Chondrocyte (in vitro differentiated cells): ENCODE measurements around the gene MLLT6. TPM values are rescaled to one million over a fixed set of nuclear protein-coding genes. Genes with fewer than 3 reads are reported as not detected.

Source experiments
- DNase-seq: peaks from one replicate; pipeline ENCODE4 v3.0.0; 2021; ENCODE audit warnings: mixed read lengths, low spot score
- H3K27ac Mint-ChIP-seq: one replicate; pipeline ENCODE4 v1.8.0; 2021; ENCODE audit warnings: mild to moderate bottlenecking, moderate library complexity, mixed read lengths; ENCODE audit not compliant: unreplicated experiment
- H3K27me3 Mint-ChIP-seq: 2 replicates; pipeline ENCODE4 v1.8.0; 2021; ENCODE audit warnings: low read depth, mixed read lengths
- H3K36me3 Mint-ChIP-seq: 2 replicates; pipeline ENCODE4 v1.8.0; 2021; ENCODE audit warnings: low read depth, mixed read lengths
- H3K4me1 Mint-ChIP-seq: 2 replicates; pipeline ENCODE4 v1.8.0; 2021; ENCODE audit warnings: low read depth, mild to moderate bottlenecking, mixed read lengths
- H3K4me3 Mint-ChIP-seq: one replicate; pipeline ENCODE4 v1.8.0; 2021; ENCODE audit warnings: mild to moderate bottlenecking, moderate library complexity, mixed read lengths; ENCODE audit not compliant: unreplicated experiment
- H3K9me3 Mint-ChIP-seq: 2 replicates; pipeline ENCODE4 v1.8.0; 2021; ENCODE audit warnings: low read depth, mixed read lengths
- CTCF ChIP-seq: fragments of 200-600 bp; sonication (generic); IDR thresholded peaks from 2 replicates; pipeline ENCODE4 v1.5.0; 2021; ENCODE audit warnings: antibody characterized with exemption, mild to moderate bottlenecking, moderate library complexity
- total RNA-seq: library from RNA; stranded (reverse); gene quantifications from 3 replicates; pipeline ENCODE4 v1.2.1, GENCODE V29; 2021

MLLT6 gene
- total RNA-seq, 1 donor from 2014 or later, result 50.0 TPM

- H3K36me3 Mint-ChIP-seq, result peaks cover 3% of the 10 kb centered on the region
- H3K4me1 Mint-ChIP-seq, result peaks cover 40% of the 10 kb centered on the region
- DNase-seq, result no peak
- no peaks in the 10 kb centered on the region for H3K9me3 Mint-ChIP-seq
- no peak for TF ChIP-seq CTCF
- H3K27ac Mint-ChIP-seq, result peak overlapping the region; percentile 95
- H3K27me3 Mint-ChIP-seq, result no peaks in the 10 kb centered on the region
- peak overlapping the region; percentile 93 for H3K4me3 Mint-ChIP-seq
These were observed 46.8 kb downstream of the MLLT6 start for GRCh38 chr17:38751808-38752307.

DNA sequence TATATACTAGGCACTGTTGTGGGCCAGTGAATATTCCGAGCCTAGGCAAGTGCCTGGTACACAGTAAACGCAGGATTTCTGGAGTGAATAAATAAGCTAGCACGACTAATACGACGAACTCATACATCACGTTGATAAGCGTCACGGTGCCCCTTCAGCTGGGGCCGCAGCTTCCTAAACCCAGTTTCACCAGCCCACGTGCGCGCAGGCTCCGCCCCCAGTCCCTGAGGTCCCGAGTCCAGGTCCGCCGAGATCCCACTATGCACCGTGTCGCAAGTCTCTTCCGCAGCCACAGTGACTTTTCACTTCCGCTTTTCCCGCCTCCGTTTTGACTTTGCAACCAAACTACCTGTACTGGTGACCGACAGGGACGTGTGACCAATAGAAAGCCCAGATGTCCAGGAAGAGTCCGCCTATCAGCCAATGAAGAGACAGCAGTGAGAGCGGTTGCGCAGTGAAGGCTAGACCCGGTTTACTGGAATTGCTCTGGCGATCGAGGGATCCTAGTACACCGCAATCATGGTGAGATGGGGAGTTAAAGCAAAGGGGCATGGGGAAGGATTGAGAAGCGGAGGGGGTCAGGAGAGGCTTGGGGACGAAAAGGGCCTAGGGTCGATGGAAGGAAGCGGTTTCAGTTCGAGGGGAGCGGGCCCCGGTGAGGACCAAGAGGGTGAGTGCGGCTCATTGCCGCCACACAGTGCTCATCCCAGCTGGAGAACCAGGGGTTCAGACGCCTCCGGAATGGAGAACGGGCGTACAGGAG lies 47.4 kb downstream of the MLLT6 start, which contains the start of gene PSMB3:
TSS of gene PSMB3 (plus strand) at position 434 of the 763 bp plus-strand sequence. CDS start at position 520, 86 bp downstream.
- TF ChIP-seq CTCF, result no peak
- Mint-ChIP-seq H3K9me3 (no peaks in the 10 kb centered on the region), H3K36me3 (peaks cover 3% of the 10 kb centered on the region), H3K27me3 (no peaks in the 10 kb centered on the region), H3K27ac (peak within 1 kb of the TSS; percentile 95), H3K4me3 (peak within 1 kb of the TSS; percentile 93), H3K4me1 (peaks cover 39% of the 10 kb centered on the region)
- DNase-seq, result peak; percentile 97

DNA sequence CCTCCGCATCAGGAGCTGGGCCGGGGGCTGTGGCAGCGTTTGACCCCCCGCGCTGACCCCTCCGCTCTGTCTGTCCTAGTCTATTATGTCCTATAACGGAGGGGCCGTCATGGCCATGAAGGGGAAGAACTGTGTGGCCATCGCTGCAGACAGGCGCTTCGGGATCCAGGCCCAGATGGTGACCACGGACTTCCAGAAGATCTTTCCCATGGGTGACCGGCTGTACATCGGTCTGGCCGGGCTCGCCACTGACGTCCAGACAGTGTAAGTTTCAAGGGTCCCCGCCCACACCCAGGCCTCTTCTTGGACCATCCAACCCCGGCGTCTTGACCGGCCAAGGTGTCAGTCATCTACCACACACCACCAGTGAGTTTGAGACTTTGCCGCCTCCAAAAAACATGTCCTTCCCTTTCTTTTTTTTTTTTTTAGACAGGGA lies 48.0 kb downstream of the MLLT6 start:
- Mint-ChIP-seq H3K4me3 (peak overlapping the region; percentile 93), H3K27ac (peak overlapping the region; percentile 95), H3K36me3 (peaks cover 3% of the 10 kb centered on the region), H3K9me3 (no peaks in the 10 kb centered on the region), H3K27me3 (no peaks in the 10 kb centered on the region), H3K4me1 (peaks cover 39% of the 10 kb centered on the region)
- no peak for TF ChIP-seq CTCF
- DNase-seq, result no peak

DNA sequence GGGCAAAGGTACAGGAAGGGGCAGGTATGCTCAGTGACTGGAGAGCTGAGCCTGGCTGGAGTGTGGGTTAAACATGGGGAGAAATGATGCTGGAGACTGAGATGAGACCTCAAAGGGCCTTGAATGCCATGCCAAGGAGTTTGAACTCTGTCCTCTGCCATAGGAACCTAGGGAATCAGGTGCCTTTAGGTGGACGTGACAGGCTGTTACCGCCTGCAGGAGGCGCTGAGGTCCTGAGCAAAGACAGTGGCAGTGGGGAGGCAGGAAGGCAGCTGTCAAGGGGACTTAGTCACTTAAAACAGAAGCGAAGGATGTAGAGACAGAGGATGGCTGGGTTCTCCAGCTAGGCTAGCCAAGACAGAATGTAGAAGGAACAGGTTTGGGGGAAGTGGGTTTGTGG lies 56.5 kb downstream of the MLLT6 start:
- TF ChIP-seq CTCF, result peak; percentile 70
- DNase-seq, result no peak
- Mint-ChIP-seq H3K9me3 (no peaks in the 10 kb centered on the region), H3K36me3 (peaks cover 30% of the 10 kb centered on the region), H3K27ac (no peak overlapping the region), H3K4me3 (no peak overlapping the region), H3K4me1 (no peaks in the 10 kb centered on the region), H3K27me3 (no peaks in the 10 kb centered on the region)

DNA sequence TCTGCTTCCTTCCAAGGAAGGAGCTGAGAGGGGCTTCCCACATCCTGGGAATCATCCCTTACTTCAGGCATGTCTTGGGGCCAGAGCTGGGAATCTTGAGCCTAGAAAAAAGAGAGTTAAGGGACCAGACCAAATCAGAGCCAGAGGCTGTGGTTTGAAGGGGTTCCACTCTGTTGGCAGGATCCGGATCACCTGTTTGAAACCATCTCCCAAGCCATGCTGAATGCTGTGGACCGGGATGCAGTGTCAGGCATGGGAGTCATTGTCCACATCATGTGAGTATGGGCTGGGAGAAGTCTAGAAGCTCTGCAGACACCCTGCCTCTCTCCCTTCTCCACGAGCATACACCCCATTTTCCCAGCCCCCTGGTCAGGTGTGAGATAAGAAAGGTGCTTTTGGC lies 57.2 kb downstream of the MLLT6 start:
- Mint-ChIP-seq H3K27me3 (no peaks in the 10 kb centered on the region), H3K4me3 (no peak overlapping the region), H3K9me3 (no peaks in the 10 kb centered on the region), H3K36me3 (peaks cover 31% of the 10 kb centered on the region), H3K27ac (peak overlapping the region; percentile 27), H3K4me1 (no peaks in the 10 kb centered on the region)
- no peak for DNase-seq
- no peak for TF ChIP-seq CTCF
